ENCODE results near the gene ESYT3. TPM values are rescaled to one million over a fixed set of nuclear protein-coding genes. Genes with fewer than 3 reads are reported as not detected.

Gene ESYT3
- total RNA-seq, 1 experiment from 2014 or later: 0.15 TPM

- BruUV-seq (replicated peaks): no TSS peak
- POLR2A ChIA-PET (ENCODE audit: low non-redundant PET): no interaction called here
- intact Hi-C loops (cut with micrococcal nuclease; ENCODE audit: unreplicated experiment): loop anchor here (1.0 to 5.0 kb wide), 2 partner anchors 506 to 910 kb away; no protein-coding TSS in a partner anchor
- CTCF ChIA-PET: interaction anchor here (0.6 to 1.6 kb wide), 7 partner anchors 12 to 506 kb away, joined by 3 to 9 read pairs (median 3); no protein-coding TSS in a partner anchor
- Histone ChIP-seq H3K9me3 (ENCODE audit: low read depth, low read length, poor library complexity, severe bottlenecking) (no peaks in the 10 kb centered on the region), H3K4me3 (ENCODE audit: low read depth, low read length, poor library complexity, severe bottlenecking) (no peak overlapping the region), H3K4me1 (ENCODE audit: insufficient read depth, low read length, poor library complexity, severe bottlenecking) (no peaks in the 10 kb centered on the region), H3K27me3 (replicated peaks; ENCODE audit: insufficient read depth, low read depth, low read length, poor library complexity) (no peaks in the 10 kb centered on the region), H3K27ac (ENCODE audit: low read depth, low read length, poor library complexity, severe bottlenecking) (no peak overlapping the region), H3K36me3 (ENCODE audit: insufficient read depth, low read length, poor library complexity, severe bottlenecking) (no peaks in the 10 kb centered on the region)
- TF ChIP-seq EZH2 (IDR thresholded peaks at IDR 0.05; ENCODE audit: borderline replicate concordance, low read depth, low read length, poor library complexity, severe bottlenecking): no peak
- peak; percentile 92 for TF ChIP-seq CTCF (conservative IDR thresholded peaks at IDR 0.05; ENCODE audit: low read depth, low read length)
- peak; percentile 86 for DNase-seq (ENCODE audit: low spot score)
These were observed 16.8 kb upstream of the ESYT3 start for GRCh38 chr3:138417559-138417982.

- H3K4me1 ChIP-seq (ENCODE audit: insufficient read depth, low read length, poor library complexity, severe bottlenecking): no peaks in the 10 kb centered on the region
- CTCF ChIA-PET: no interaction called here
- DNase-seq (ENCODE audit: low spot score): no peak
- no peaks in the 10 kb centered on the region for H3K9me3 ChIP-seq (ENCODE audit: low read depth, low read length, poor library complexity, severe bottlenecking)
- H3K27me3 ChIP-seq (replicated peaks; ENCODE audit: insufficient read depth, low read depth, low read length, poor library complexity): no peaks in the 10 kb centered on the region
- H3K27ac ChIP-seq (ENCODE audit: low read depth, low read length, poor library complexity, severe bottlenecking): no peak overlapping the region
- H3K36me3 ChIP-seq (ENCODE audit: insufficient read depth, low read length, poor library complexity, severe bottlenecking): no peaks in the 10 kb centered on the region
- TF ChIP-seq EZH2 (IDR thresholded peaks at IDR 0.05; ENCODE audit: borderline replicate concordance, low read depth, low read length, poor library complexity, severe bottlenecking): no peak
- no peak for TF ChIP-seq CTCF (conservative IDR thresholded peaks at IDR 0.05; ENCODE audit: low read depth, low read length)
- H3K4me3 ChIP-seq (ENCODE audit: low read depth, low read length, poor library complexity, severe bottlenecking): no peak overlapping the region
- intact Hi-C loops (cut with micrococcal nuclease; ENCODE audit: unreplicated experiment): loop anchor here (5.0 kb wide), 1 partner anchor 909 kb away; no protein-coding TSS in a partner anchor
- BruUV-seq (replicated peaks): no TSS peak
- POLR2A ChIA-PET (ENCODE audit: low non-redundant PET): no interaction called here
These were observed 15.7 kb upstream of the ESYT3 start for GRCh38 chr3:138418601-138419206.

- TF ChIP-seq EZH2 (IDR thresholded peaks at IDR 0.05; ENCODE audit: borderline replicate concordance, low read depth, low read length, poor library complexity, severe bottlenecking) (no peak), CTCF (conservative IDR thresholded peaks at IDR 0.05; ENCODE audit: low read depth, low read length) (no peak)
- intact Hi-C loops (cut with micrococcal nuclease; ENCODE audit: unreplicated experiment): no loop called here
- Histone ChIP-seq H3K4me1 (ENCODE audit: insufficient read depth, low read length, poor library complexity, severe bottlenecking) (no peaks in the 10 kb centered on the region), H3K36me3 (ENCODE audit: insufficient read depth, low read length, poor library complexity, severe bottlenecking) (no peaks in the 10 kb centered on the region), H3K27ac (ENCODE audit: low read depth, low read length, poor library complexity, severe bottlenecking) (no peak overlapping the region), H3K9me3 (ENCODE audit: low read depth, low read length, poor library complexity, severe bottlenecking) (no peaks in the 10 kb centered on the region), H3K4me3 (ENCODE audit: low read depth, low read length, poor library complexity, severe bottlenecking) (no peak overlapping the region), H3K27me3 (replicated peaks; ENCODE audit: insufficient read depth, low read depth, low read length, poor library complexity) (no peaks in the 10 kb centered on the region)
- no peak for DNase-seq (ENCODE audit: low spot score)
- CTCF ChIA-PET: no interaction called here
- BruUV-seq (replicated peaks): no TSS peak
- POLR2A ChIA-PET (ENCODE audit: low non-redundant PET): no interaction called here
These were observed 11.1 kb upstream of the ESYT3 start for GRCh38 chr3:138423316-138423715.

Measured in A673 (cell line).